Central memory CD4-positive, alpha-beta T cell (primary cell): Measurements from ENCODE around the gene DLEU7.

Experiments used
- DNase-seq: peaks from one replicate; pipeline ENCODE4 v3.0.0; 2022
- total RNA-seq, 3 experiments: gene quantifications; one replicate each; lab custom pipeline; 2026; lab: John Stamatoyannopoulos, UW

The DLEU7 gene
- total RNA-seq: 0 reads per million in 3 experiments

DNA sequence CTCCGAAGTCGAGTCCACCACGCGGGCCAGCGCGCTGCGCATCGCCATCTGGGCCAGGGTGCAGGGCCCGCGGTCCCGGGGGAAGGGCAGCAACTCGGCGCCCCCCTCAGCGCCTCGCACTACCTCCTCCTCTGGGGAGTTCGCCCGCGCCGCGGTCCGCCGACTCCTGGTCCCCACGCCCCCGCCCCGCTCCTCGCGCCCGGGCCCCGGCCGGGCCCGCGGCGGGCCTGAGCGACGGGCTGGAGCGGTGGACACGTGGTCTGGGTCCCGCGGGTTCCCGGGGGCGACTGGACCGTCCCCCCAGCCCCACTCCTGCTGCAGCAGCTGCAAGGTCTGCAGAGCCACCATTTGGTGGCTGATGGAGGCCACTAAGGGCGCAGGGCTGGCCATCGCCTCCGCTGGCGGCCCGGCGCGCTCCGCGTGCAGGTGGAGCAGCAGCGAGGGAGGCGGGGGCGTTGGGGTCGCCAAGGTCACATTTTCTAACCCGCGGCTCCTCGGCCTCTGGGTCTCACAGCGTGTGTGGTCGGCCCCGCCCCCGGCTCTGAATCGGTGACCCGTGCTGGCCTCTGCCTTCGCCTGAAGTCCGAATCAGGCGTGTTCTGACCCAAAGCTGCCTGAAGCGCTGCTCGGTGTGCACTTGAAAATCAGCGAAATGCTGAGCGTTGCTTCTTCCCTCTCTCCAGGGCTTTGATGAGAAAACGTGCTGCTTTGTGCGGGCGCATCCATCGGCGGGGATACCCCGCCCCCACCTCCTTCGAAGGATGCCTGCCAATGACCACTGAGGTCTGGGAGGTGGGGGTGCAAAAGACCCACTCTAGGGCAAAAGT, at the start of gene DLEU7:
Gene DLEU7 (minus strand): TSS at position 436 of the 827 bp plus-strand sequence. CDS start 46 bp downstream, at position 390.
- DNase-seq: no peak

DNA sequence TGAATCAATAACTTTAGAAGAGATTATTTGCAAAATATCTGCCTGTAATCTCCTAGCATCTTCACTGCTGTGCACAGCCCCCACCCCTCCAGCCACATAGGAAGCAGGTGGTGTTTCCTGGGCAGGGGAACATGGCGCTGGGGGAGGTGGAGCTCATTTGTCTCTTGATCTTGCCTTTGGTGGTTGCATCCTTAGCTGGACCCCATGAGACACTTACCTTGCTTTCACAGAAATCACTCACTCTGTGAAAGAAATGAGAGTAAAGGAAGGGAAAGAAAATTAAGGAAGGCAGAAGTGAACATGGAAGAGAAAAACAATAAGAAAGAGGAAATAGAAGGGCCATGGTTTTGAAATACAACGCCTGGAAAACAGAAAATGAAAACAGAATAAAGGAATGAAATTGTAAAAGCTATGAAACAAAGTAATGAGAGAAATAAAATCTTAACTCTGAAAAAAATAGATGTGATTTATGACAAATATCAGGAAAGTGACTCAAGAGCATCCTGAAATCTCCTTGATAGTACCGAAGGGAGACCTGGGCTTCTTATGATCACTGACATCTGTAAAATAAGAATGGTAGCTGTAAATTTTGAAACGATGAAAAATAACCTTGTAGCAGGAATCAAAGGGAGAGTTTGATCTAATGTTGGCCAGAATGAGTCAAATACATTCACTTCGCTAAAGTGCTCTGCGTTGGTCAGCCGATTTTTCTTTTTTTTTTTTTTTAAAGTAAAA, 48.9 kb upstream of the DLEU7 start:
- peak; percentile 52 for DNase-seq

DNA sequence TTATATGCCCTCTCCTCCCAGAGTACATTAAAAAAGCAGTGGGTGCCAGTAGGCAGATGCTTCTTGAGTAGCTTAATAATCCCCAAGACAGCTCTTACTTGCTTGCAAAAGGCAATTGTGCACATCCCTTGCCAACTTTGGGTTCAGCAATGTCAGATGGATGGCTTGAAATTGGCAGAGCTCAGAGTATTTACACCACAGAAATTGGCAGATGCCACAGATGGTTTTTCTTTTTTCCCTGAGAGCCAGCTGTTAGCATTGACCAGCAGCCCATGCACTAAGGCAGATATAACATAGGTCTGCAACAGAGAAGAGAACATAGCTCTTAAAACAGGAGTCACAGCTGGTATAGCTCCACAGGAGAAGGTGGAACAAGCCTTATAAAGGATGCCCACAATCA, 47.7 kb upstream of the DLEU7 start:
- no peak for DNase-seq

DNA sequence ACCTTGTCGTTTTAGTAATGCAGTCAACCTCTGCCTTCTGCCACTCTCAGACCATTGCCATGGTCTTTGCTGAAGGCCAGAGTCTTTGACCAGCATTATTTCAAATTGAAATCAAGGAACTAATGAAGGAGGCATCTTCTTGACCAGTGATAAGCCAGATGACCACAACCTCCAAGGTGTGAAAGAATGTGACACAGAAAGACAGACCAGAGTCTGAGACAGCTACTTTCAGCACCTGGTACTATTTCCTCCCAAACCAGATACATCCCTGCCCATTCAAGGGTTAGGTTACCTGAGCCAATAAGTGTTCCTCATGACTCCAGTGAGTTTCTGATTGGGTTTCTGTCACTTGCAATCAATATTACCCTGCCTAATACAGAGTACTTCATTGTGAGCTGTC, 45.8 kb upstream of the DLEU7 start:
- no peak for DNase-seq

DNA sequence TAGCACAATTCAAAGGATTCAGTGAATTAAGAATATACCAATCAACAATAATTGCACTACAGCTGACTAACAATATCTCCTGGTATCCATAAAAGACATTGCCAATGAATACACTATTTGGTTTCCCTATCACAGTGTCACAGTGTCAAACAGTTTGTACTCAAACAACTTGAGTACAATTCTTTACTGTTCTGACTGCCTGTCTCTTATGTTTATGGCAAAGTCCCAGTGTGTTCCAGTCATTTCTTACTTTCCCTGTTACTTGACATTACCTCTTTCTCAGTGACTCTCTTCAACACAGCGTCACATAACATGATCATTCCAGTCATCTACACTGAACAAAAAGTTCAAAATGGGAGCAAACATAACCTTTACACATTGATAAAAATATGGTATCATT, 44.9 kb upstream of the DLEU7 start:
- DNase-seq: no peak

DNA sequence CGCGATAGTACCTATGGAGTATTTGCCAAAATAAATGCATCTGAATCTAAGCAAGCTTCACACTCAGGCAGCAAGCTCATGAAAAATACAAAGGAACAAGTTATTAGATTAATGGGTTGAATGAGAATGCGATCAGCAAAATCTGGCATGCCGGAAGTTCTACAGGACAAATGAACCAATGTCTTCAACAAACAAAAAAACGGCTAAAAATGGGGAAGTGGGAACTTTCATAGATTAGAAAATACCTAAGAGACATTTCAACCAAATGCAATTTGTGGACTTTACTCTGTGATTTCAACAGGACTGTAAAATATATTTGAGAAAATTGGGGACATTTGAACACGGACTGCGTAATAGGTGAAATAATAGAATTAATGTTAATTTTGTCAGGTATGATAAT, 43.7 kb upstream of the DLEU7 start:
- no peak for DNase-seq

DNA sequence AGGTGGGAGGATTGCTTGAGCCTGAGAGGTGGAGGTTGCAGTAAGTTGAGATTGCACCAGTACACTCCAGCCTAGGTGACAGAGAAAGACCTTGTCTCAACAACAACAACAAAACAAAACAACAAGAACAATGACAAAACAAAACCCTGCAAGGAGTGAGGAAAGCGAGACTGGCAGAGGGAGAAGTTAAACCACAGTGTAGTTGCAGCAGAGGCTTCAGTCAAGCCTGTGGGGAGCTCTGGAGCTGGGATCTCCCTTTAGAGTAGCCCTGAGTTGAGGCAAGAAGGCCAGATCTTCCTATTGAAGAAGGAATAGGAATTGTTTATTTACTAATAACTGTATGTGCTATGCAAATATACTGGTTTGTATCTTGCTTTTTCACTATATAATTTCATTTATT, 40.8 kb upstream of the DLEU7 start:
- no peak for DNase-seq

DNA sequence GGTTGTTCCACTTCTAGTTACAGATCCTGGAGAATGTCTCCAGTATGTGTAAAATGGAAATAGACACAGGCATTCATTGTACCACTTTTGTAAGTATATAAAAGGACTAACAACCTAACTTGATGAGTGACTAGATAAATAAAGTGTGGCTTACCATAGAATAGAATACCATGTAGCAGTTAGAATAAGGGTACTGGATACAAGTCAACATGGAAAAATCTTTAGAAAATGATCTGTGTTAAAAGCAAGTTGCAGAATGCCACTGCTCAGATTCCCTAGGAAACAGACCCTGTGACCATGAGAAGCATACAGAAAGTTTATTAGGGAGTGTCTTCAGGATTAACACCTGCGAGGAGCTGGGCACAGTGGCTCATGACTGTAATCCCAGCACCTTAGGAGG, 40.2 kb upstream of the DLEU7 start:
- no peak for DNase-seq

DNA sequence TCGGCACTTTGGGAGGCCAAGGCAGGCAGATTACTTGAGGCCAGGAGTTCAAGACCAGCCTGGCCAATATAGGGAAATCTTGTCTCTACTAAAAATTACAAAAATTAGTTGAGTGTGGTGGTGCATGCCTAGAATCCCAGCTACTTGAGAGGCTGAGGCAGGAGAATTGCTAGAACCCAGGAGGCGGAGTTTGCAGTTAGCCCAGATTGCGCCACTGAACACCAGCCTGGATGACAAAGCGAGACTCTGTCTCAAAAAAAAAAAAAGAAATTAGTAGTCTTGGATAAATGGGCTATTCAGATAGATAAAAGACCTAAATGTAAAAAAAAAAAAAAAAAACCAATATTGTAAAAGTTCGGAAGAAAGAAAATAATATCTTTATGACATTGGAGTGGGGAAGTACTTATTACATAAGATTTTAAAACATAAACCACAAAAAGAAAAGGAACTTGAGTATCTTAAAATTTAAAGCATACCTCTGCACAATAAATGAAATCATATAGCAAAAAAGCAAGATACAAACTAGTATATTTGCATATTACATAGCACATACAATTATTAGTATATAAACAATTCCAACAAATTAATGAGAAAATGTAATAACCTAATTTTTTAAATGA, 39.4 kb upstream of the DLEU7 start:
- no peak for DNase-seq

DNA sequence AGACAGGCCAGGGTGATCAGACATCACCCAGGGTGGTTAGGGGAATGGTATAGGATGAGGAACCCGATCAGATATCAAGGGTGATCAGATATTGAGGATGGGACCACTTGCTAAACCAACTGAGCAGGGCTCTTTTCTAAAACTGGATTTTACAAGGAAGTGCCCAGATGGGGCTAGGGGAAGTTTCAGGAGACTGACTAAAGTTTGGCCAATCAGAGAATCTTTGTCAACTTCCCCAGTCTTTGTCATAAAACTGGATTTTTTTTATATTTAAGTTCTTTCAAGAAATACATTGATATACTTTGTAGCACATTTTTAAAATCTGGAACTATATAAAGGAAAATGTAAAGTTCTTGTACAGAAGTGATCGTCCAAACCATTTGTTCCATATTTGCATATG, 30.5 kb upstream of the DLEU7 start:
- DNase-seq: no peak

DNA sequence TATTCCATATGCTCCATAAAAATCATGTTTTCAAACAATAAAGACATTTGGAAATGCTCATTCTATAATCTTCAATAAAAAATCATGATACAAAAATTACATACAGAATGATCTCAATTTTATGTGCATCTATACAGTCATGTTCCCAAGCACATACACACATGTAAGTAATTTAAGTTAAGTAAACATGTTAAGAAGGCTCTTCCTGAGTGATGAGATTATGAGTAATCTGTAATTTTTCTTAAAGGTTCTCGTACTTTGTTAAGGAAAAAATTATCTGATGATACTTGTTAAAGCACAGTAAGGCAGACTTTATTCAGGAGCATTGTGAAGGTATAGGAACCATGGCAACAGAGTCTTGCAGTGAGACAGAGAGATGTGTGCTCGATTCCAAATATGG, 30.0 kb upstream of the DLEU7 start:
- no peak for DNase-seq

DNA sequence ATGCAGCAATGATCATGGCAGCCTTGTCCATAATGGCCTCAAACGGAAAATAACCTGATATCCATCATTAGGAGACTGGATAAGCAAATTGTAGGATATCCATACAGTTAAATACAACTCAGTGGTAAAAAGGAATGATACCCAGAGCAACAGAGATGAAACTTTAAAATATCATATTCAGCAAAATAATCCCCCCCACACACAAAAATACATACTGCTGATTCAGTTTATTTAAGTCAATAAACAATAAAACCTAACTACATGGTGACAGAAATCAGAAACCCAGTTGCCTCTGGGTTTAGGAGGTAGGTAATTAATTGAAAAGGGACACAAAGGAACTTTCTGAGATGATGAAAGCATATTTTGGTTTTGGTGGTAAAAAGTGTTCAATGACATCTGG, 27.9 kb upstream of the DLEU7 start:
- no peak for DNase-seq

DNA sequence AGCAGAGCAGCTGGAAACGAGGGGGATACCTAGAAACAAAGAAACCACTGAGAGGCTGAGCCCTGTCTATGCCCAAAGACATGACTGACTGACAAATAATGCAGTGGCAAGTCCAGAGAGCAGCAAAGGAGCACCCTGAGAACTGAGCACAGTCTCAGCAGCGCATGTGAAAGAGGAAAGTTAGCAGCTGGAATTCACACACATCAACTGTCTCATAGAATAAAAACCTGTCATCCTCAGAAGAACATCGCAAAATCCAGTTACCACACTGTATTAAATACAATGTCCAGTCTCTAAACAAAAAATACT, 24.1 kb upstream of the DLEU7 start:
- no peak for DNase-seq

DNA sequence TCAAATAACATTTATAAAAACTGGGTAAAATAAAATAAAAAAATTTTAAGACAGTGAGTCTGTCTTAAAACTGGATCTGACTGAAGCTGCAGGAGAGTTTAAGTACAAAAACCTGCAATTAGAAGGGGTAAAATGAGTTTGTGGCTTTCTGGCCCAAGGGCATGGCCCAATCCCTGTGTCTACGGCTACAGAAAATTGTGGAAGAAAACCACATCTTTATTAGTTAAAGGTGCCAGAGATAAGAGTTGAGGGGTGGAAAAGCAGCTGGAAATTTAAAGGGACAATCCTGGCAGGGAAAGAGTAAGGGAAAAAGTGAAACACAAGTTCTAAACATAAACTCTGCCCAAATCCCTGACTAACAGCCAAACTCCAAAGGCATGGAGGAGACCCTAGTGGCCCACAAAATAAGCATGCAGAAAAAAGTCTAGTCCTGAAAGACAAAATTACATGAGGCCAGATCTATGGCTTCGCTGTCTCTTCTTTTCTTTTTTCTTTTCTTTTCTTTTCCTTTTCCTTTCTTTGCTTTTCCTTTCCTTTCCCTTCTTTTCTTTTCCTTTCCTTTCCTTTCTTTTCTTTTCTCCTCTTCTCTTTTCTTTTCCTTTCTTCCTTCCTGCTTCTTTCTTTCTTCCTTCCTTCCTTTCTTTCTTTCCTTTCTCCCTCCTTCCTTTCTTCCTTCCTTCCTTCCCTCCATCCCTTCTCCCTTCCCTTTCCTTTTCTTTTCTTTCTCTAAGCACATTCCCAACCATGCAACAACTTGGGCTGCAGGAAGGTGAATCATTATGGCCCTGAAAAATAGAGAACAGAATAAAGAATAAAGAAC, 23.5 kb upstream of the DLEU7 start:
- DNase-seq: no peak

DNA sequence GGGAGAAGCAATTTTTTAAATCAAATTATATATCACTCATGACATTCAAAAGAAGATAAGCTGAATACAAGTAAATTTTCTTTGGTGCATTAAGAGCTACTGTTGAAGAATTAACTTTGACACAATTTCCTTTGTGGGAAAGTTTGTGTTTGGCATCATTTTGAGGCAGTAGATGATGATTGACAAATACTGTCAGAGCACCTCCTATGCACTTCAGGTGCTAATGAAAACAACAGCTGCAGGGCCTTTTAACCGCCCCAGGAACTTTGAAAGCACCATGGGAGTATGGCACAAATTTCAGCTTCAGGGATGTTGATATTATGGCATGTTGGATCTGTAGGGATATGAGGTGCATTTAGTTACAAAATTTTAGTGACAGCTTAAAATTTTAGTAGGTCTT, 21.0 kb upstream of the DLEU7 start:
- DNase-seq: no peak

DNA sequence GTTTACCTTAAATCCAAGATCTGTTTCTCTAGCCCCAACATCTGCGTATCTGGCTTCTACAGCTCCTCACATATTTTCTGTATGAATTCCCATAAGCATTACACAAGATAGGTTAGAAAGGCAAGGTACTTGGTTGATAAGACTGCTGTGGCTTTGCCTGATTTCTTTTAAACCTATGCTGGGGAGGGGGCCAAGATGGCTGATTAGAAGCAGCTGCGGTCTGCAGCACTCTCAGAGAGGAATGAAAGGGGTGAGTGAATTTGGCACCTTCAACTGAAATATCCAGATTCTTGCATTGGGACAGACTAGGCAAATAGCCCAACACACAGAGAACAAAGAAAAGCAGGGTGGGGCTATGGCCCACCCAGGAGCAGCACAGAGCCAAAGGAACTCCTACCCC, 12.2 kb upstream of the DLEU7 start:
- no peak for DNase-seq

DNA sequence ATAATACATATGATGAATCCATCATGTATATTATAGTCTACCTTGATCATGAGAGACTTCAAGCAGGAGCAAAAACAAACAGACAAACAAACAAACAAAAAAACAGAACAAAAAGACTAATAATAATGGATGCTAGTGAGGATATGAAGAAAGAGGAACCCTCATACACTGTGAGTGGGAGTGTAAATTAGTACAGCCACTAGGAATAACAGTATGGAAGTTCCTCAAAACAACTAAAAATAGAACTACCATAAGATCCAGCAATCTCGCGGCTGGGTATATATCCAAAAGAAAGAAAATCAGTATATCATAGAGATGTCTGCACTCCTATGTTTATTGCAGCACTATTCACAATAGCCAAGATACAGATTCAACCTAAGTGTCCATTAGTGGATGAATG, 7.0 kb upstream of the DLEU7 start:
- no peak for DNase-seq

DNA sequence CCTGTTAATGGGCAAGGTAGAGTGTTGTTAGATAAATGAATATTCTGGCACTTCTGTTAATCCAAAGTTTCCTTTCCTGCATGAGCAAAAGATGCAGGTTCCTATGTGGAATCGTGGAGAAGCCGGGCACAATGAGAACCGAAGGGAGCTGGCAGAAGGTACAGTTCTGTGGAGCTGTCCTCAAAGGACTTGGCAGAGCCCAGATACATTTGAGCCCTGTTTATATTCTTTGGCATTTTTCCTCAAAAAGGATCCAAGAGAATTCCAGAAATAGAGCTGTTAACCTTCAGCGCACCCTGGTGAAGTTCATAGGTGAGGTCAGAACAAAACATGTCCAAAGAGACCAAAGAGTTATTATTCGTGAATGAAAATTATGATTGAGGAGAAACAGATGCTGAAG, 4.0 kb upstream of the DLEU7 start:
- DNase-seq: no peak

DNA sequence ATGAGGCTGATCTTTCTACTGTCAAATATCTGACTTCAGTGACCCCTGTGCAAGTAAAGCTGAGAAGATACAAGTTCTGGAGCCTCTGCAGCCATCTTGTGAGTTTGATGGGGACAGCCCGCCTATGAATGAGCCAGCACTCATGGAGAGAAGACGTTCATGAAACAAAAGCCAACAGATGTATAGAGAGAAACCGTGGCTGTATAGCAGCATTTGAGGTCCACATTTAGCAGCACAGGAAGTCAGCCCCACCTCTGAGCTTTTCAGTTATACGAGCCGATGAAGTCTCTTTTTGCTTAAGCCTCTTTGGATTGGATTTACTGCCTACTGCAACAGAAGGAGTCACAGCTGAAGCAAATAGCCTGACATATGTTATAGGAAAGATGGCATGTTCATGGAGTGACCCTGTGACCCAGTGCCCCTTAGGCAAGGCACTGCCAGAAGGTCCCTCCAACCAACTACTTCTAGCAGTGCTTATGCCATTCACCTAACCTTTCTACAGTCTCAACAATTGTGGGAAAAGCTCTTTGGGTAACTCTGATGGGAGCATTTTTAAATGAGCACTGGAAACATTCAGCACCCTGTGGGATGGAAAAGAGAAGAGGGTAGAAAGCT, 3.5 kb upstream of the DLEU7 start:
- DNase-seq: no peak

DNA sequence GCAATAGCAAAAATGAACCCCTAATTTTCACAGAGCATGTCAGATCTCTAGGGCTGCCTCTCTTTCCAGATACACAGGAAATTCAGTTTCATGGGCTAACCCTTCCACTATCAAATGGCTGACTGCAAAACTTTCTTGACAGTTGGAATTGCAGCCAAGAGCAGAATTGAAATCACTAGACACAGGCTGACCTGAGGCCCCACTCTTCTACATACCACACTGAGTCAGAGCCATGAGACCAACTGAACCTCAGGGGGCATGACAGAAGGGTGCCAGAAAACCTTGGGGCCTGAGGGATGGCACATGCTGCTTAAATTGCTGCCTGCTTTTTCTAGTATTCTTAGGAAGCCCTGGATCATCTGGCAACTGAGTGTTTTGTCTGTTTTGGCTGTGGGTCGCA, 1.7 kb upstream of the DLEU7 start:
- DNase-seq: no peak

DNA sequence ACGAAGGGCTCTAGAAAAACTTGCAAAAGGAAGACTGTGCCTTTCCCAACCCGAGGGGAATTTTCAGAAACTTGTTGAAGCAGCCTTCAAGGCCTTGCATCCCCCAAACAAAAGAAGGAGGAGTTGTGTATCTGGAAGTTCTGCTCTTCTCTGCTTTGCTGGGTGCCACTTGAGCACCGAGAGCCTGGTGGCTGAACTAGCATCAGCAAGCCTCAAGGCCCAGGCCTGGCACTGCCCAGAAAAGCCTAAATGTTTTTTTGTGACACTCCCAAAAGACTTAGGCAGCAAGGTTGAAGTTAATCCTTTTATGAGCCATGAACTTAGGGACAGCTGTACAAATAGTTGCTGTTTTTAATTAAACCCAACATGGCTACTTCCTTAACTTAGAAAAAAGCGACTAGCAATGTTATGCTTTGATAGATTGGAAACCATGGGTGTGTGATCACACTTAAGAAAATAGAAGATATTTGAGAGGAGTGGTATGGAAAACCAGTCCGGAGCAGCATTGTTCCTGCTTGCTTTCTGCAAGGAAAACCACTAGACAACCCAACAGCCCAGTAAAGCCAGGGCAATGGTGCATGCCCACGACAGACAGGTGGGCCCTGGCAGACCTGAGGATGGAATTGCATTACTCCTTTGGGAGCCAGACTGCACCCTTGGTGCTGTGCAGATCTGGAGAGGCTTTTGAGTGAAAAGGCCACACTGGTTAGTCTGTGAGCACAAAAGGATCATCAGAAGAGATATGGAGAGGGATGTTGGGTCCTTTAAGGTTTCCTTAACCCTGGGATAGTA, 788 bp upstream of the DLEU7 start:
- DNase-seq: no peak

DNA sequence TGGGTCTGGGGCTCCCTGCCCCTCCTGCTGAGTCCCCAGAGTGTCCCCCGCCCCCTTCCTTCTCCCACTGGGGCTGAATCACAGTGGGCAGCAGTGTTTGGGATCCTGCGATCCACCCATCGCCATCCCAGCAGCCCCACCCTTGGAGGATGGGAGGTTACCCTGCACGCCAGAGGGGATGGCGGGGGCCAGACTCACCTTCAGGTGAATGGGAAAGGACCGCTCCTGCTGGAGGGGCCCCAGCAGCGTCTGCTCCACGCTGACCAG, 569 bp downstream of the DLEU7 start:
- DNase-seq: no peak
